ENCODE results near the gene FOXA1. TPM values are rescaled to one million over a fixed set of nuclear protein-coding genes. Genes with fewer than 3 reads are reported as not detected.

The FOXA1 gene
- total RNA-seq, 2 experiments from 2014 or later, result not detected

GRCh38 chr14:37590428-37591139, 4.5 kb downstream of the FOXA1 start:
- Mint-ChIP-seq H3K4me3 (no peak overlapping the region), H3K36me3 (ENCODE audit: low read depth) (peaks cover 16% of the 10 kb centered on the region), H3K27me3 (peaks cover 70% of the 10 kb centered on the region), H3K4me1 (peaks cover 6% of the 10 kb centered on the region), H3K27ac (no peak overlapping the region), H3K9me3 (no peaks in the 10 kb centered on the region)
- DNase-seq, result no peak
- ChIA-PET CTCF (no interaction called here), POLR2A (no interaction called here)

- H3K36me3 Mint-ChIP-seq (ENCODE audit: low read depth), result peaks cover 16% of the 10 kb centered on the region
- H3K9me3 Mint-ChIP-seq, result no peaks in the 10 kb centered on the region
- H3K27ac Mint-ChIP-seq, result no peak overlapping the region
- H3K27me3 Mint-ChIP-seq, result peaks cover 76% of the 10 kb centered on the region
- DNase-seq, result no peak
- ChIA-PET POLR2A (no interaction called here), CTCF (no interaction called here)
- H3K4me3 Mint-ChIP-seq, result no peak overlapping the region
- H3K4me1 Mint-ChIP-seq, result peaks cover 5% of the 10 kb centered on the region
Observed at GRCh38 chr14:37589715-37590427, 5.2 kb downstream of the FOXA1 start.

- DNase-seq, result no peak
- Mint-ChIP-seq H3K4me3 (no peak overlapping the region), H3K4me1 (peaks cover 4% of the 10 kb centered on the region), H3K27ac (no peak overlapping the region), H3K36me3 (ENCODE audit: low read depth) (peaks cover 13% of the 10 kb centered on the region), H3K9me3 (no peaks in the 10 kb centered on the region), H3K27me3 (peaks cover 75% of the 10 kb centered on the region)
- ChIA-PET CTCF (no interaction called here), POLR2A (no interaction called here)
Observed at GRCh38 chr14:37588956-37589714, 5.9 kb downstream of the FOXA1 start.

- Mint-ChIP-seq H3K27ac (no peak overlapping the region), H3K4me1 (peaks cover 1% of the 10 kb centered on the region), H3K4me3 (no peak overlapping the region), H3K9me3 (no peaks in the 10 kb centered on the region), H3K36me3 (ENCODE audit: low read depth) (peaks cover 11% of the 10 kb centered on the region), H3K27me3 (peaks cover 69% of the 10 kb centered on the region)
- no peak for DNase-seq
- ChIA-PET POLR2A (no interaction called here), CTCF (no interaction called here)
Observed at GRCh38 chr14:37588667-37588955, 6.4 kb downstream of the FOXA1 start.

- Mint-ChIP-seq H3K27me3 (peaks cover 66% of the 10 kb centered on the region), H3K4me1 (peaks cover 1% of the 10 kb centered on the region), H3K36me3 (ENCODE audit: low read depth) (peaks cover 11% of the 10 kb centered on the region), H3K4me3 (no peak overlapping the region), H3K27ac (no peak overlapping the region), H3K9me3 (no peaks in the 10 kb centered on the region)
- ChIA-PET POLR2A (no interaction called here), CTCF (no interaction called here)
- DNase-seq, result no peak
Observed at GRCh38 chr14:37587881-37588666, 7.0 kb downstream of the FOXA1 start.

- Mint-ChIP-seq H3K4me1 (peaks cover 1% of the 10 kb centered on the region), H3K36me3 (ENCODE audit: low read depth) (peaks cover 11% of the 10 kb centered on the region), H3K9me3 (no peaks in the 10 kb centered on the region), H3K4me3 (no peak overlapping the region), H3K27ac (no peak overlapping the region), H3K27me3 (peaks cover 63% of the 10 kb centered on the region)
- POLR2A ChIA-PET, result no interaction called here
- CTCF ChIA-PET, result no interaction called here
- DNase-seq, result no peak
Observed at GRCh38 chr14:37587131-37587803, 7.8 kb downstream of the FOXA1 start.

- Mint-ChIP-seq H3K27me3 (peaks cover 60% of the 10 kb centered on the region), H3K4me3 (no peak overlapping the region), H3K36me3 (ENCODE audit: low read depth) (peaks cover 11% of the 10 kb centered on the region), H3K4me1 (peaks cover 1% of the 10 kb centered on the region), H3K27ac (no peak overlapping the region), H3K9me3 (no peaks in the 10 kb centered on the region)
- ChIA-PET CTCF (no interaction called here), POLR2A (no interaction called here)
- no peak for DNase-seq
Observed at GRCh38 chr14:37586797-37587130, 8.3 kb downstream of the FOXA1 start.

GRCh38 chr14:37585971-37586796, 8.9 kb downstream of the FOXA1 start:
- POLR2A ChIA-PET, result no interaction called here

GRCh38 chr14:37585101-37585511, 9.9 kb downstream of the FOXA1 start:
- peaks cover 47% of the 10 kb centered on the region for H3K27me3 Mint-ChIP-seq
- no peak overlapping the region for H3K4me3 Mint-ChIP-seq
- ChIA-PET CTCF (no interaction called here), POLR2A (no interaction called here)
- H3K36me3 Mint-ChIP-seq (ENCODE audit: low read depth), result peaks cover 3% of the 10 kb centered on the region
- H3K9me3 Mint-ChIP-seq, result no peaks in the 10 kb centered on the region
- H3K27ac Mint-ChIP-seq, result no peak overlapping the region
- no peak for DNase-seq
- H3K4me1 Mint-ChIP-seq, result no peaks in the 10 kb centered on the region

More at GRCh38 chr14:37585971-37586796, 8.9 kb downstream of the FOXA1 start:
- DNase-seq, result no peak
- H3K9me3 Mint-ChIP-seq, result no peaks in the 10 kb centered on the region
- no peak overlapping the region for H3K27ac Mint-ChIP-seq
- peaks cover 8% of the 10 kb centered on the region for H3K36me3 Mint-ChIP-seq (ENCODE audit: low read depth)
- H3K4me3 Mint-ChIP-seq, result no peak overlapping the region
- no peaks in the 10 kb centered on the region for H3K4me1 Mint-ChIP-seq
- peaks cover 58% of the 10 kb centered on the region for H3K27me3 Mint-ChIP-seq
- CTCF ChIA-PET, result no interaction called here

- POLR2A ChIA-PET, result no interaction called here
- Mint-ChIP-seq H3K27ac (no peak overlapping the region), H3K4me1 (no peaks in the 10 kb centered on the region), H3K36me3 (ENCODE audit: low read depth) (peaks cover 3% of the 10 kb centered on the region), H3K9me3 (no peaks in the 10 kb centered on the region), H3K27me3 (peaks cover 46% of the 10 kb centered on the region), H3K4me3 (no peak overlapping the region)
- DNase-seq, result no peak
- CTCF ChIA-PET, result no interaction called here
Observed at GRCh38 chr14:37584211-37585100, 10.6 kb downstream of the FOXA1 start.

- Mint-ChIP-seq H3K27ac (no peak overlapping the region), H3K9me3 (no peaks in the 10 kb centered on the region), H3K4me1 (no peaks in the 10 kb centered on the region), H3K36me3 (ENCODE audit: low read depth) (no peaks in the 10 kb centered on the region), H3K4me3 (no peak overlapping the region), H3K27me3 (peaks cover 37% of the 10 kb centered on the region)
- no peak for DNase-seq
- ChIA-PET POLR2A (no interaction called here), CTCF (no interaction called here)
Observed at GRCh38 chr14:37583358-37584210, 11.5 kb downstream of the FOXA1 start.
